Fibroblast of pulmonary artery (primary cell): Measurements from ENCODE around the gene GPNMB.
"Not testable (repeated sequence)": the region's sequence is repeated elsewhere in the genome, so short reads cannot be mapped to it uniquely, and the experiment has no call there.

ENCODE experiments used
- DNase-seq: peaks from one replicate; pipeline ENCODE4 v3.0.0-alpha.2; 2010; ENCODE audit warnings: low read depth
- H3K4me3 ChIP-seq: replicated peaks from 2 replicates; pipeline ENCODE4 v1.5.1; 2011; ENCODE audit warnings: low read depth, mild to moderate bottlenecking, control low read depth, low read length, moderate library complexity
- CTCF ChIP-seq: IDR thresholded peaks from 2 replicates; pipeline ENCODE4 v1.5.1; 2011; ENCODE audit warnings: mild to moderate bottlenecking, control low read depth, low read length, inconsistent platforms; ENCODE audit errors: missing control alignments

GPNMB gene

GRCh38 chr7:23298141-23298881, 51.7 kb downstream of the GPNMB start:
- H3K4me3 ChIP-seq: no peak overlapping the region
- no peak for TF ChIP-seq CTCF

GRCh38 chr7:23298885-23299769, 52.6 kb downstream of the GPNMB start, which contains the start of gene MALSU1:
MALSU1 (plus strand) TSS chr7:23299339; CDS start chr7:23299353, 14 bp downstream.
- TF ChIP-seq CTCF: no peak
- H3K4me3 ChIP-seq: peak within 1 kb of the TSS; percentile 70
- DNase-seq: peak; percentile 97

More at GRCh38 chr7:23298141-23298881, 51.7 kb downstream of the GPNMB start:
- peak; percentile 80 for DNase-seq

GRCh38 chr7:23299770-23300300, 53.3 kb downstream of the GPNMB start:
- peak overlapping the region; percentile 70 for H3K4me3 ChIP-seq
- TF ChIP-seq CTCF: no peak
- peak; percentile 23 for DNase-seq

- DNase-seq: no peak
- H3K4me3 ChIP-seq: no peak overlapping the region
- TF ChIP-seq CTCF: no peak
Observed at GRCh38 chr7:23306936-23307521, 60.5 kb downstream of the GPNMB start.

GRCh38 chr7:23308754-23309153, 62.2 kb downstream of the GPNMB start:
- no peak overlapping the region for H3K4me3 ChIP-seq
- no peak for TF ChIP-seq CTCF
- DNase-seq: no peak

- DNase-seq, H3K4me3 ChIP-seq: not testable (repeated sequence)
Observed at GRCh38 chr7:23312141-23312540, 65.6 kb downstream of the GPNMB start.

GRCh38 chr7:23315366-23315765, 68.8 kb downstream of the GPNMB start:
- no peak for TF ChIP-seq CTCF
- peak; percentile 65 for DNase-seq
- H3K4me3 ChIP-seq: no peak overlapping the region
